HepG2 (cell line): ENCODE data around the gene SAMD13. TPM values are rescaled to one million over a fixed set of nuclear protein-coding genes. Genes with fewer than 3 reads are reported as not detected.

Source experiments
- ATAC-seq: fragments of 200-7000 bp; cut with Tn5 transposase; 3 replicates; pipeline ENCODE4 v1.9.1; 2020; ENCODE audit warnings: mild to moderate bottlenecking, moderate library complexity
- BruUV-seq: library from RNA; stranded (reverse); fragments of 400-500 nt; replicated peaks from 2 replicates; lab custom pipeline; 2021; lab: Mats Ljungman, UMichigan
- CTCF ChIA-PET: fragments of 300-600 bp; formaldehyde crosslinking; extraction: SDS; loops from one replicate; lab custom pipeline; 2021; ENCODE audit warnings: low total read pairs, inconsistent platforms, low intra/inter-chr PET ratio; lab: Yijun Ruan, JAX
- POLR2A ChIA-PET: fragments of 350-600 bp; sonication (Branson Sonifier 250); formaldehyde crosslinking; loops from one replicate; lab custom pipeline; 2020; ENCODE audit warnings: antibody characterized with exemption, inconsistent platforms; lab: Yijun Ruan, JAX
- DNase-seq: peaks from one replicate; pipeline ENCODE4 v3.0.0-alpha.2; 2015; ENCODE audit warnings: low spot score
- FAIRE-seq: peaks from 3 replicates; lab custom pipeline; 2011; peaks lifted over from hg19 to GRCh38; lab: Jason Lieb, UNC
- H2AFZ ChIP-seq: one replicate; pipeline ENCODE4 v1.6.1; 2011; ENCODE audit warnings: low read length, inconsistent platforms
- H3K27ac ChIP-seq: fragments of 300-600 bp; 3 replicates; pipeline ENCODE4 v1.8.0; 2011; ENCODE audit warnings: mixed run types, mild to moderate bottlenecking, mixed read lengths, low read length, inconsistent platforms; ENCODE audit not compliant: insufficient read depth; ENCODE audit errors: extremely low read length
- H3K27me3 ChIP-seq, 2 experiments: fragments of 200-600 bp in 1 of 2; 2 replicates in 1 of 2; 3 replicates in 1 of 2; pipeline versions ENCODE4 v1.6.0 to v1.8.0; 2011; ENCODE audit warnings: low read length in 2 of 2, mild to moderate bottlenecking in 2 of 2, moderate library complexity in 2 of 2, inconsistent platforms in 1 of 2; ENCODE audit not compliant: insufficient read depth in 2 of 2, control insufficient read depth in 1 of 2
- H3K36me3 ChIP-seq, 2 experiments: fragments of 200-600 bp in 1 of 2; replicated peaks in 1 of 2; 2 replicates in 1 of 2; 3 replicates in 1 of 2; pipeline versions ENCODE4 v1.5.1 to v1.8.0; 2011; ENCODE audit warnings: low read length in 2 of 2, inconsistent platforms in 1 of 2; ENCODE audit not compliant: insufficient read depth in 2 of 2, control insufficient read depth in 1 of 2
- H3K4me1 ChIP-seq: 2 replicates; pipeline ENCODE4 v1.5.1; 2012; ENCODE audit warnings: low read length, inconsistent platforms; ENCODE audit not compliant: insufficient read depth
- H3K4me2 ChIP-seq: 2 replicates; pipeline ENCODE4 v1.6.0; 2011; ENCODE audit warnings: low read depth, low read length, inconsistent platforms
- H3K4me3 ChIP-seq, 3 experiments: fragments of 200-600 bp in 1 of 3; sonication (generic), shearing (Covaris generic) in 1 of 3; replicated peaks in 1 of 3; 2 replicates each; pipeline ENCODE4 v1.5.1; 2011 to 2016; ENCODE audit warnings: low read length in 3 of 3, inconsistent platforms in 2 of 3, low read depth in 2 of 3, mild to moderate bottlenecking in 2 of 3, control low read depth in 1 of 3, mixed read lengths in 1 of 3; ENCODE audit not compliant: insufficient read depth in 1 of 3
- H3K79me2 ChIP-seq: one replicate; pipeline ENCODE4 v1.6.1; 2011; ENCODE audit warnings: low read length, inconsistent platforms; ENCODE audit not compliant: insufficient read depth
- H3K9ac ChIP-seq: 2 replicates; pipeline ENCODE4 v1.6.0; 2011; ENCODE audit warnings: mild to moderate bottlenecking, low read depth, low read length, inconsistent platforms; ENCODE audit not compliant: insufficient read depth
- H3K9me3 ChIP-seq: 2 replicates; pipeline ENCODE4 v1.5.1; 2012; ENCODE audit warnings: mild to moderate bottlenecking, low read length
- H4K20me1 ChIP-seq: 2 replicates; pipeline ENCODE4 v1.6.0; 2011; ENCODE audit warnings: inconsistent platforms, mild to moderate bottlenecking, low read length, moderate library complexity; ENCODE audit not compliant: insufficient read depth
- AKNA ChIP-seq: sonication (generic); formaldehyde crosslinking; IDR thresholded peaks from 2 replicates; pipeline ENCODE4 v1.4.0; 2020; ENCODE audit warnings: missing genetic modification reagents, borderline replicate concordance
- DMAP1 ChIP-seq: IDR thresholded peaks from 2 replicates; pipeline ENCODE4 v1.6.1; 2016
- FOXK1 ChIP-seq: sonication (generic); formaldehyde crosslinking; IDR thresholded peaks from 2 replicates; pipeline ENCODE4 v1.4.0; 2020; ENCODE audit warnings: low read depth, missing genetic modification reagents, borderline replicate concordance
- JARID2 ChIP-seq: sonication (generic); formaldehyde crosslinking; IDR thresholded peaks from 2 replicates; pipeline ENCODE4 v1.8.1; 2023; ENCODE audit warnings: missing genetic modification reagents, inconsistent platforms; ENCODE audit not compliant: insufficient replicate concordance
- KAT2B ChIP-seq: fragments of 150-350 bp; IDR thresholded peaks from 2 replicates; pipeline ENCODE4 v1.6.1; 2014; ENCODE audit warnings: low read depth, low read length, borderline replicate concordance
- MEIS1 ChIP-seq: sonication (generic); formaldehyde crosslinking; IDR thresholded peaks from 2 replicates; pipeline ENCODE4 v1.9.0; 2021; ENCODE audit warnings: mild to moderate bottlenecking, missing genetic modification reagents, moderate library complexity, borderline replicate concordance
- PRDM10 ChIP-seq: sonication (generic); formaldehyde crosslinking; IDR thresholded peaks from 2 replicates; pipeline ENCODE4 v1.4.0; 2020; ENCODE audit warnings: low read depth, missing genetic modification reagents
- RFX5 ChIP-seq: IDR thresholded peaks from 2 replicates; pipeline ENCODE4 v1.6.1; 2011; ENCODE audit warnings: low read depth, low read length, improper control_type of control experiment
- SMYD3 ChIP-seq: sonication (generic); formaldehyde crosslinking; IDR thresholded peaks from 2 replicates; pipeline ENCODE4 v1.8.1; 2023; ENCODE audit warnings: mild to moderate bottlenecking, missing genetic modification reagents
- UBTF ChIP-seq: sonication (generic); formaldehyde crosslinking; IDR thresholded peaks from 2 replicates; pipeline ENCODE4 v1.4.0; 2020; ENCODE audit warnings: mild to moderate bottlenecking, missing genetic modification reagents
- ZNF235 ChIP-seq: sonication (generic); formaldehyde crosslinking; IDR thresholded peaks from 2 replicates; pipeline ENCODE4 v1.8.1; 2023; ENCODE audit warnings: mild to moderate bottlenecking, missing genetic modification reagents, borderline replicate concordance
- ZNF251 ChIP-seq: sonication (generic); formaldehyde crosslinking; IDR thresholded peaks from 2 replicates; pipeline ENCODE4 v1.9.0; 2021; ENCODE audit warnings: mild to moderate bottlenecking, missing genetic modification reagents
- WGBS: methylation state at CpG from one replicate; pipeline ENCODE4 v1.1.6; 2017; ENCODE audit warnings: low lambda C conversion rate; 5-methylcytosine and 5-hydroxymethylcytosine counted together
- in situ Hi-C: cut with HindIII; loops from 2 replicates; pipeline ENCODE4 v1.10.0; 2017; ENCODE audit warnings: low pct_unique_long_range_greater_than_20kb; ENCODE audit not compliant: extremely low pct_ligation_motif_present
- intact Hi-C: fragments of 100-400 bp; cut with micrococcal nuclease; formaldehyde crosslinking; loops from one replicate; pipeline ENCODE4 v1.10.0; 2022; ENCODE audit not compliant: unreplicated experiment
- polyA plus RNA-seq, 8 experiments: library from polyadenylated mRNA; depleted of rRNA in 3 of 8; stranded (reverse) in 7 of 8; unstranded in 1 of 8; fragments of >200 nt; fragmentation: Illumina TruSeq in 4 of 8; extraction: Trizol in 4 of 8; gene quantifications; 2 replicates each; pipeline versions ENCODE4 v1.2.1 to v1.2.3, GENCODE V29; 2011 to 2016; ENCODE audit warnings: low read depth in 4 of 8, missing spikeins in 1 of 8, mixed read lengths in 1 of 8; ENCODE audit not compliant: insufficient read depth in 1 of 8
- total RNA-seq, 5 experiments: library from RNA; depleted of rRNA; stranded (reverse); fragments of >200 nt; fragmentation: Illumina TruSeq; extraction: Trizol; gene quantifications; 2 replicates each; pipeline ENCODE4 v1.2.3, GENCODE V29; 2016; ENCODE audit warnings: low read depth in 1 of 5

Gene SAMD13
- total and polyA plus RNA-seq, 2 of the 13 experiments (the other 11 are each of a cell fraction or from before 2014, with no cell fraction given): 0.09 to 0.18 TPM

- H3K4me3 ChIP-seq: no peak overlapping the region
- ChIA-PET CTCF (no interaction called here), POLR2A (no interaction called here)
- no peaks in the 10 kb centered on the region for H3K36me3 ChIP-seq
- 4% methylated on average over 5 of the region's 5 CpGs for WGBS
- no peaks in the 10 kb centered on the region for H3K4me1 ChIP-seq
- intact Hi-C loops (no loop called here), in situ Hi-C loops (no loop called here)
- H3K4me2 ChIP-seq: no peak overlapping the region
- no peaks in the 10 kb centered on the region for H3K79me2 ChIP-seq
- peaks cover 14% of the 10 kb centered on the region for H3K9me3 ChIP-seq
- no peak overlapping the region for H2AFZ ChIP-seq
- H4K20me1 ChIP-seq: no peaks in the 10 kb centered on the region
- FAIRE-seq (no peak), ATAC-seq (no peak), DNase-seq (no peak)
- H3K27ac ChIP-seq: no peak overlapping the region
- BruUV-seq: no TSS peak
- H3K27me3 ChIP-seq: no peaks in the 10 kb centered on the region
- H3K9ac ChIP-seq: no peak overlapping the region
- TF ChIP-seq MEIS1 (CRISPR knock-in tag): no peak
- no peak for TF ChIP-seq FOXK1 (CRISPR knock-in tag)
- no peak for TF ChIP-seq UBTF (CRISPR knock-in tag)
- TF ChIP-seq JARID2 (CRISPR knock-in tag): no peak
- TF ChIP-seq KAT2B: no peak
- no peak for TF ChIP-seq ZNF251
- no peak for TF ChIP-seq AKNA (CRISPR knock-in tag)
- no peak for TF ChIP-seq PRDM10 (CRISPR knock-in tag)
- TF ChIP-seq RFX5: no peak
- TF ChIP-seq SMYD3 (CRISPR knock-in tag): no peak
- no peak for TF ChIP-seq ZNF235
- no peak for TF ChIP-seq DMAP1 (CRISPR knock-in tag)
These were observed 9.4 kb upstream of the SAMD13 start for GRCh38 chr1:84291882-84292655.
